ENCODE data around the gene SLC29A4.

SLC29A4 gene

DNA sequence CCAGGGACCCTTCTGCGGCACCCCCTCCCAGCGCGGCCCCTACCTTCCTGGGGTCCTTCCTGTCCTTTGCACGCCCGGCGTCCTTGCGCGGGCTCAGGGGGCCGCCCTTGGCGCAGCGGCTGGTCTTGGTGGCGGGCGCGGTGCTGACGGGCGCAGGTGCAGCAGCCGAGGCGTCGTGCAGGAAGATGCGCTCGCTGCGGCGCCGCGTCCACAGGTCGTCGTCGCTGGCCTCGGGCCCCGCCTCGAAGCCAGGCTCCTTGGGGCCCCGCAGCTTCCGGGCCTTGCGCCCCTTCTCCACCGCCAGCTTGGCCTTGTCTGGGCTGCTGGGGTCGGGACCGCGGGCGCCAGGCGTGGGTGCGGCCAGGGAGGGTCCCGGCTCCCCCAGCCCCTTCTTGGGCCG is 49.8 kb downstream of the SLC29A4 start:
- DNase-seq, result no peak

DNA sequence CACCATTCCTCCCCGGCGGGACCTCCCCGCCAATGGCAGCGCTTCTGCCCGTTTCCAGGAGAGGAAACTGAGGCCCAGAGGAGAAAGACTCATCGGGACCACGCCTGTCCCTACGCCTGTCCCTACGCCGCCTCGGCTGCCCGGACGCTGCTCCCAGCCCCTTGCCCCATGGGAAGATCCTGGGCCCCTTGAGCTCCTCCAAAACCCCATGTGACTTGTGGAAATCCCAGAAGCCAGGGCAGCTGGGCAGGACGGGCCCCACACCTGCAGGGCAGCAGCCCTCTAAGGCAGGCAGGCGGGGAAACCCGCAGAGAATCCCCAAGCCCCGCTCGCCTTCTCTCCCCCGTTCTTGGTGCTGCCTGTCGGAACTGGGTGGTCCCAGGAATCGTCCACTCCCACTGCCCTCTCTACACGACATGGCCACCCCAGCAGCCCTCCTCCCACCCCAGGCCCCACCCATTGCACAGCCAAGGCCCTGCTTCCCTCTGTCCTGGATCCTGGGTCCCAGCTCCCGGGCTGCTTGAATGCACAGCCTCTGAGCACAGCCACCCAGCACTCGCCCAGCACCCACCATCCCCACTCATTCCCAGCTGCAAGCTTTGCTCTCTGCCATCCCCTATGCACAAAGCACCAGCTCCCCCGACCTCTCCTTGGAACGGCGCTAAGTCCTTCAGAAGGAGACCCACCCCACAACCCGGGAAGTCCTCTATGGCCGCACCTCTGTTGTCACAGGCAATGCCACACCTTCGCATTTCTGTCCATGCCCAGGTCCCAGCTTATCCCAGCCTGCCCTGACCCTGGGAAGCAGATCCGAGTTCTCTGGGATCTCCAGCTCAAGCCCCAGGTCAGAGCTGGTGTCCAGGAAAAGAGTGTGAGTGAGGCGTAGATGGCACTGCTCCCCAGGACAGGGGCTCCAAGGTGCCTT is 50.6 kb downstream of the SLC29A4 start:
- no peak for DNase-seq

DNA sequence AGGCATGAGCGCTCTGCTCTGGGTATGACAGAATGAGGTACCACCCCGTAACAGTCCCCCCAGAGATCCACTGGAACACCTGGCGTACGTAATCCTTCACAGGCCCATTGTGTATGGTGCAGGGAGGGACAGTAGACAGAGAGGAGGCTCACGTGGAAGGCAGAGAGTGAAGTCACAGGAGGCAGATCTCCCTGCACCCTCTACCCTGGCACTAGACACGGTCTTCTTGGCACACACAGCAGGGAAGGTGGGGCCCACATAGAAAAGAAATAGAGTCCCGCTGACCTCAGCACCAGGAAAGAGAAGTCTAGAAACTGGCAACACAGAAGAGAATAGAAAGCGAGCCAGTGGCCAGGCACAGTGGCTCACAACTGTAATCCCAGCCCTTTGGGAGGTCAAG is 51.9 kb downstream of the SLC29A4 start:
- DNase-seq, result no peak

DNA sequence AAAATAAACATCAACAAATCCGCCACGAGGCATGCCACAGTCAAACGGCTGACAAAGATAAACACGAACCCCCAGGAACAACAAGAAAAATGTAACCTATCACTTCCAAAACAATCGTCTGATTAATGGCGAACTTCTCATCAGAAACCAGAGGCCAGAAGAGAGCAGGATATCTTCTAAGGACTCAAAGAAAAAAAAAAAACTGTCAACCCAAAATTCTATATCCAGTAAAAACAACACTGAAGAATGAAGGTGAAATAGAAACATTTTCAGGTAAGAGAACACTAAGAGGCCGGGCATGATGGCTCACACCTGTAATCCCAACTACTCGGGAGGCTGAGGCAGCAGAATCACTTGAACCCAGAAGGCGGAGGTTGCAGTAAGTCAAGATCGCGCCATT is 54.3 kb downstream of the SLC29A4 start:
- no peak for DNase-seq

DNA sequence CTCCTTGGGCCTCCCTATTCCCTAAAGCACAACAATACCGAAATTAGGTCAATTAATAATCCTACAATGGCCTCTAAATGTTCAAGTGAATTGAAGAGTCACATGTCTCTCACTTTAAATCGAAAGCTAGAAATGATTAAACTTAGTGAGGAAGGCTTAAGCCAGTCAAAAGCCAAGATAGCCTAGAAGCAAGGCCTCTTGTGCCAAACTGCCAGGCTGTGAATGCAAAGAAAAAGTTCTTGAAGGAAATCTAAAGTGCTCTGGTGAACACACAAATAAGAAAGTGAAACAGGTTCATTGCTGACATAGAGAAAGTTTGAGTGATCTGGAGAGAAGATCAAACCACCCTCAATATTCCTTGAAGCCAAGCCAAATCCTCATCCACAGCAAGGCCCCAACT is 57.2 kb downstream of the SLC29A4 start:
- DNase-seq, result no peak

DNA sequence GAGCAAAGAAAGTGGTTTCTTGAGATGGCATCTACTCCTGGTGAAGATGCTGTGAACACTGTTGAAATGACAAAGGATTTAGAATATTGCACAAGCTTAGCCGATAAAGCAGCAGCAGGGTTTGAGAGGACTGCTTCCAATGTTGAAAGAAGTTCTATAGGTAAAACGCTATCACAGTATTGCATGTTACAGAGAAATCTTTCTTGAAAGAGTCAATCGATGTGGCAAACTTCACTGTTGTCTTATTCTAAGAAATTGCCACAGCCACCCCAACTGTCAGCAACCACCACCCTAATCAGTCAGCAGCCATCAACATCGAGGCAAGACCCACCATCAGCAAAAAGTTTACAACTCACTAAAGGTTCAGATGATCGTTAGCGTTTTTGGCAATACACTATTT is 59.9 kb downstream of the SLC29A4 start:
- no peak for DNase-seq

DNA sequence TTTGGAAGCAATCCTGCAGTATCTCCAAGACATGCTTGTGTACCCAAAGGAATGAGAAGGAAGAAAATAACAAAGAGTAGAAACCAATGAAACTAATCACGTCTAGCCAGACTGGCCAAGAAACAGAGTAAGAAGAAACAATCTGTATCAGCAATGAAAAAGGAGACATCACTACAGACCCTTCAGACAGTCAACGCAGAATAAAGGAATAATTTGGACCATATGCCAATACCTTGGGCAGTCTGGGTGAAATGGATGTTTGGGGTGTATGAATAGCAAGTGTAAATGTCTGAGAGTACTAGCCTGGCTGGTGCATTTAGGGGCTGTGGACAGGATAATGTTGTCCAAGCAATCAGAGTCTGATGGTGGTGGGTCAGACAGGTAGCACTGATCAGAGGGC is 61.1 kb downstream of the SLC29A4 start:
- DNase-seq, result no peak

DNA sequence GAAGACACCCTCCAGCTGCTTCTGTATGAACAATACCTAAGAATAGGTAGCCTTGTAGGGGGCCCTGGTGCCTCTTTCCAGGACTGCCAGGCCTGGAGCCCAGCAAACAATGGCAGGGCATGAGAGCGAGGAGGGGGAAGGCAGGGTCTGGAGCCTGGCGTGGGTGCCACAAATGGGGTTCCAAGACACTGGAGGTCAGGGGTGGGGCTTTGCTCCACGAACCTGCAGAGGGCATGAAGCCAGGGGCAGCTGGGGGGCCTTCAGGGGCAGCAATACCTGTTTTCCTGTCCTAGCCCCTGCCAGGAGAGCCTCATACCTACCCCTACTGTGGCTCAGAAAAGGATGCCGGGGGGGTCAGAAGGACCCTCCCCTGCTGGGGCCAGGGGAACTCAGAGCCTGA is 61.6 kb downstream of the SLC29A4 start:
- no peak for DNase-seq

DNA sequence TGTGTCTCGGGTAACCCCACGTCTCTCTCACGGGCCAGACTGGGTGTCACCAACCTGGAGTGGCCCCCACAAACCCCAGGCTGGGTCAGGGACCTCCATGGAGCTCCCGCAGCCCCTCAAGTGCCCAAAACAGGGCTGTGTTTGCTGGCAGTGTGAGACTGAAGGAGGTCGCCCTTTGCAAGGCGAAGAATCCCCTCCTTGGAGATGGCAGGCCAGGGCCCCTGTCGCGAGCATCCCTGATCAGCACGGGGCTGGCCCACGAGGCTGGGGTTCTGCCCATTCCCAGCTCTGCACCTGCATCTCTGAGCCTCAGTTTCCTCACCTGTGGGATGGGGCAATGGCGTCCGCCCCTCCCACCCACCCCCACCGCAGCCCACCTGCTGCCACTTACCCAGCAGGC is 62.4 kb downstream of the SLC29A4 start:
- DNase-seq, result no peak

DNA sequence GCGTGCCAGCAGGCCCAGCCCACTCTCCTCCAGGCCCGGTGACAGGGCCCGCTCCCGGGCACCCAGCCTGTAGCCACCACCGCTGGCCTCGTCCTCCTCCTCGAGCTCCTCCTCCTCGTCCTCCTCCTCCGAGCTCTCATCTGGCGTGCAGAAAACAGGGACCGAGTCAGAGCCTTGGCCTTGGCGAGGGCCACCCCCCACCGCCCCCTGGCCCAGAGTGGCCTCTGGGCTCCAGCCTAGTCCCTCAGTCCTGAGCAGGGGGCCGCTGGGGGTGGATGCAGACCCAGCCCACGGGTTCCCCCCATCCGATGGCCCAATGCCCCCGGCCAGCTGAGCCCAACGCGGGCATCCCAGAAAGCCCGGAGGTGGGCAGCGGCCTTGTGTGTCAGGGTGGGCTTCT is 62.9 kb downstream of the SLC29A4 start:
- DNase-seq, result no peak

DNA sequence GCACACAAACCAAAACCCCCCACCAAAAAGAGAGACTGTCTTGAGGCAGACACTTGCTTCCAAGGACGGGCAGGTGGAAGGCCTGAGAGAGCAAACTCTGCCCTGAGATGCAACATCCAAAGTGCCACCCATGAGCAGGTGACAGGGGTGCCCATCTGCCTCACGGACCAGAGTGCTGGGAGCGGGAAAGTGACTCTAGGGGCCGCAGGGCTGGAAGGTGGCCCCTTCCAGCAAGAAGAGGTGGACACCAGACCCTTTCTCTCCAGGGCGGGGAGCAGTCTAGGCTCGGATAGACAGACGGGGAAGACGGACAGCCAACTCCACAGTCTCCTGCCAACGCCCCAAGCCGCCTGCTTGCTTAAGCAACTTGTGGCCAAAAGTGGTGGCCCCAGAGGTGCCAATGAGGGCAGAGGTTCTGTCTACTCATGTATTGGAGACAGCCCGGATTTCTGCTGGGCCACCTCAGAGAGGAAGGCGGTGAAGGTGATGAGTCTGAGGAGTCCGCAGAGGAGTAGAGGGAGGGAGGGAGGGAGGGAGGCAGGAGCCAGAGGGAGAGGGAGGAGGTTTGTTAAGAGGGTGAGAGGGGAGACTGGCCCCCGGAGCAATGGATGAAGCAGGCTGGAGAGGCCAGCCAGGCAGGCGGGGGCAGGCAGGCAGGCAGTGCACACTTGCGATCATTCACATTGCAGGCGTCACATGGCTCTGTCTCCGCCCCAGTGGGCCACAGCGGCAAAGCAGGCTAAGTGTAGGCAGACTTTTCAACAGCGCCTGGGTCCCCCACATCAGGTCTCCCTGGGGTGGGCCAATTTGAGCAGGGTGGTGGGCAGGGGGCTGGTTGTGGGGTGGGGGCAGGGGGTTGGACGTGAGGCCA is 65.6 kb downstream of the SLC29A4 start:
- DNase-seq, result no peak

DNA sequence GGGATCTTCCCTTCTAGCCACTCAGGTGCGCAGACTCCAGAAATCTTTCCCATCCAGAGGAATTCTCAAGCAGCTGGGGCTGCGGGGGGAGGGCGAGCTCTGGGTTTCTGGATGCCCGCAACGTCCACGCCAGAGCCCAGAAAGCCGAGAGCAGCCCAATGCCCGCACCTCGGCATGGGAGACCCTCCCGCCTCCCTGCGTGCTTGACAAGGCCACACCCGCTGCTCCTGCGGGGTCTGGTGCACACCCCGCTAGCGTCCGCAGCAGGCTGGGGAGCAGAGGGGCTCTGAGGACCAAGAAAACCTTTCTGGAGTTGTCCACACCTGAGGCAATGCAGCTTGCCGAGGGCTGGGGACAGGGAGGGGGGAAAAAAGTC is 66.2 kb downstream of the SLC29A4 start:
- no peak for DNase-seq

DNA sequence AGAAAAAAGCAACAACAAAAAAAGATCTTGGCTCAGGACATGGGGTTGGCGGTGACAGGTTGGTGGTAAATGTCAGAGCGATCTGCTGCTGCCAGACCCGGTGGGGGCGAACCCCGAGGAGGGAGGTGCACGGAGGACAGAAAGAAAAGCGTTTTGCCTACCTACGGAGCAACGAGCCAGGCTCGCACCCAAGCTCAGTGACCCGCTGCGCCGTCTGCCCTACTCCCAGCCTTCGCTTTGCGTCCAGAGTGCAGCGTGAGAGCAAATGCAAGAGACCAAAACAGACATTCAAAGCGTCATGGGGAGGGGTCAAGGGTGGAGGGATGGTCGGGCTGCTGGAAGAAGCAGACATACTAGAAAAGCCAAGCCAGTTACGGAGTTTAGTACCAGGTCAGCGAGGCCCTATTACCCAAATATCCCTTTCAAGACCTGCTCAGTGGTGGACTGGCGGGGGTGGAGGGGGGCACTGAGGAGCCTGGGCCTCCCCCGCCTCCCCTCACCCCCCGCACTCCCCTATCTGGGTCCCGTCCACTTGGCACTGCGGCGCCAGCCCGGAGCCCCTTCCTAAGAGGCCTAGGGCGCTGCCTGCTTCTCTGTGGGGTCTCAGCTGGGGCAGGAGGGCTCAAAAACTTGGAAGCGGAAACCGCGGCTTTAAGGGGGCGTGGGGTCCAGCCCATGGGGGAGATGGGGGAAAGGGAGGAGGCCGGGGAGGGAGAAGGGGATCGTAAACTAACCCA is 66.9 kb downstream of the SLC29A4 start:
- no peak for DNase-seq

DNA sequence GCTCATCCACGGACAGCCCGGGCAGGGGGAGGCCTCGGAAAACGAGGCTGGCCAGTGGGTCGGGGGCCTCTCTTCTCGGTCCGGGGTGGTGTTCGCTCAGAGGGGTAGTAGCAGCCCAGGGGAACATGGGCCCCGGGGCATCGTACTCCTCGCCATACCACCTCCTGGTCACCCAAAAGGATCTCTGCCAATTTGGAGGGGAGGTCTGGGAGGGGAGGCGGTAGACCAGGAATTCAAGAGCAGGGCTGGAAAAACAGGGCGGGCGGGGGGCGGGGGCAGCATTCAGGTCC is 67.4 kb downstream of the SLC29A4 start:
- DNase-seq, result no peak

DNA sequence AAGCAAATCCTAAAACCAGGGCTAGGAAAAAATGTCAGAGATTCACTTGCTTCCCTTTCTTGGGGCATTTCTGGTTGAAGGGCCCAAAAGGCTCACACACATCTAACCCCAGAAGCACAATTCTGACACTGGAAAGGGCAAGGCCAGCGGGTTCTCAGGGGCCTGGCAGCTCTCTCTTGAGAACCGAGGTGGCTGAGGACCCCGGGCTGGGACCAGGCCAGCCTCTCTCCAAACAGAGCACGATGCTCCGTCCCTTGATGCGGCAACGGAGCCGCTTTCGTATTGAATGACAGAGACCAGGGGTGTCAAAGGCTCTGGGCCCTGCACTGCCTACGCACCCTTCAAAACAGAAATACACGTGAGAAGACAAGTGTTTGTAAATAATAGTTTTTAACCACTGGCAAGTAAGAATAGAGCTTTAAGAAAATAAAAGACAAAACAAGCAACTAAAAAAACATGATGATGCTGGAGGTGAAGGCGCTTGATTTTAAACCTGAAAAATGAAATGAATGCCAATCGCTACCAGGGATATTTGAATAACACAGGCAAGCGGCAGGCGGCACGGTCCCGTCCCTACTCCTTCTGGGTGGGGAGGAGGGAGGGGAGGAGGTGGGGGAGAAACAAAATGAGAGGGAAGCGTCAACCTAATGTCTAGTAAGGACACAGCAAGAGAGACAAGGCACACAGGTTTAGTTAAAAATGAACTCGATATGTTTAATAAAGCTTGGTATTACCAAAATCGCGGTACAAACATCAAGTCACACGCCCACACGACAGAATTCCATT is 68.0 kb downstream of the SLC29A4 start:
- DNase-seq, result no peak

DNA sequence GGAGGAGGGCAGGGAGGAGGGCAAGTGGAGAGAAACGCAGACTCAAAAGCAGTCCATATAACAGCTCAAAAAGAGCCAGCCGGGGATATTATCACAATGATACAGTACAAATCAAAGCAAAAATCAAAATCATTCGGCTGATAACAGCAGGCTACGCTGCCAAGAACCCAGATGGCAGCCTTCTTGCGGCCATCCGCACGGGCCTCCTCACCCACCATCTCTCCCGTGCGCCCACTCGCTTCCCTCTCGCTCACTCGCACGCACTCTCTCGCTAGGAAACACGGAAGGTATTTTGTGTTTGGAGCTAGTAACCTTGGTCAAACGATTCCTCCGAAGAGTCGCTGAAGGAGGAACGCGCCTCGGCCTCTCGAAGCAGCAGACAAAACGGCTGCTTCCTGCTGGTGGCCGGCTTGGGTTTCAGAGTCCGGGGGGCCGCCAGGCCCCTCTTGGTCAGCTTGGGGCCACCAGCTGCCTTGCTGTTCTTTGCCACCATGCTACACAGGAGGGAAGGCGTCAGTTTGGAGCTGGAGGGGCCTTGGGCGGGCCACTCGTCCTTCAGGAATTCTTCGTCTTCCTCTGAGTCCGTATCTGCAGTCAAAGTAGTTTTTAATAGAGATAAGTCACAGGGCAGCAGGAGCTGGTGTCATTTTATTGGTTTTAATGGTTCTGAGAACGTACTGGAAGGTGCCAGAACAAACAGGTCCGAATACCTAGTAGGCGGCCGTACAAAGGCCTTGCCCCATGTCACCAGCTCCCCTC is 68.9 kb downstream of the SLC29A4 start:
- no peak for DNase-seq

DNA sequence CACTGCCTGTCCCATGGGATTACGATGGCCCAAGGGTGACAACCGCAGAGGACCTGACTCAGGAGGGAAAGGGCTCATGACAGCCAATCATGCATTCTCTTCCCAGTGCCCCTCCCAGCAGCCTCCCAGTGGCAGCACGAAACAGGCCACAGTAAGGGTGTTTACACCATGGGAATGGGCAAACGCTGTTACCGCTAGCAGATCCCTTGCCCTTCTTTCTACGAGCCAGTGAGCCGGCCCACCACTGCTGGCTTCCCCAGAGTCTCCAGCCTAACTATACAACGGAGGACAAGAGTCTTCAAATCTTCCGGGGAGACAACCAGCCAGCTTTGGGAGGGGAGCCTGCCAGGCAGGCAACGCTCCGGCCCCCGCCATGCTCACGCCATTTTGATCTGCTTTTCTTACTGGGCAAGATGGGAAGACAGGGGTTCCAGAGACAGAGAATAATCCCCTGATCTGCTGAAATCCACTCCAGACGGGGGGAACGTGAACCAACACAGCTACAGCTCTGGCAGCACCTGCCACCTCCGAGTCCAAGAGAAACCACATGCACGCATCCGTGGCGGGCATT is 69.8 kb downstream of the SLC29A4 start:
- no peak for DNase-seq

DNA sequence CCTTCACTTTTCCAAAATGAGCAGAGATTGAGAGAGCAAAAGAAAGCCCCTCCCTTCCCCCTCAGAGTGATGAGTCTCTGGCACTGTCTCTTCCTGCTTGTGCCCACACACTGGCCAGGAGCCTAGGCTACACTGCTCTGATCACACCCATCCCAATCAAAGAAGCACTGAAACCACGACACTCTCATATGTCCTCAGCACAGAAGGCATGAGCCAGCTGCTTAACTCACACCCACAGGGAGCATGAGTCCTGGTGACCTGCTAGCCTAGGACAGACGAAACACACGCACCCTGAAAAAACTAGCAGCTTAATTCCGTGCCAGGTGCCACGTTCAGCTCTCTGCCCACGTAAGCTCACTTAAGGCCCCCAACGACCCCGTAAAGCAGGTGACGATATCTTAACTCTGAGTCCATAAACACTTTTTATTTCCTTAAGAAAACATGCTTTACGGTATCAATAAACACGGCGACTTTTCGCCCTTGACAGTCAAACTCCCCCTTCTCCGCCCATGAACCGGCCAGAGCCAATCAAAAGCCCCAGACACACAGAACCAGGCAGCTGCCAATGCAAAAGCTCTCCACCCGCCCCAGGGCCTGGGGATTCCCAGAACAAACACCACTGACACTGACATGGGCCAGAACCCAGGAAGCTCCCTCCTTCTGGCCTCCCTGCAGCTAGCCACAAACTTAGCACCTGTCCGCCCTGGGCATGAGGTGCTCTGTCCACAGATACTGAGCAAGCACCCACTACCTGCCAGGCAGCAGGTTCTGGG is 71.9 kb downstream of the SLC29A4 start:
- no peak for DNase-seq
